ENCODE results near the gene ZNF778. TPM values are rescaled to one million over a fixed set of nuclear protein-coding genes. Genes with fewer than 3 reads are reported as not detected.
A peak's percentile ranks its signal among the peaks of the same experiment; 100 is the strongest.

Gene ZNF778
- total and polyA plus RNA-seq, 2 of the 8 experiments (the other 6 are each of a cell fraction or from before 2014, with no cell fraction given) = 9.5 to 21.9 TPM

- H3K23me2 ChIP-seq (ENCODE audit: low read depth, low read length) = peaks cover 10% of the 10 kb centered on the region; the same call in 1 of the 2 replicates
- no peak for FAIRE-seq
- no peaks in the 10 kb centered on the region for H3K36me3 ChIP-seq (ENCODE audit: control insufficient read depth in 2 of 4, insufficient read depth in 4 of 4, low read length in 3 of 4)
- H2BK15ac ChIP-seq (ENCODE audit: low read length) = no peak overlapping the region
- no peak overlapping the region for H3K56ac ChIP-seq (replicated peaks; ENCODE audit: insufficient read length, low read depth, low read length)
- H3K79me1 ChIP-seq (ENCODE audit: low read depth, low read length) = no peaks in the 10 kb centered on the region
- no peak overlapping the region for H3K27ac ChIP-seq (ENCODE audit: low read depth, low read length)
- no peak overlapping the region for H2BK12ac ChIP-seq (ENCODE audit: low read depth, low read length)
- peak overlapping the region; percentile 69 to 80 for H3K4me2 ChIP-seq (ENCODE audit: insufficient read depth in 1 of 2, low read depth in 2 of 2, low read length in 2 of 2)
- CTCF ChIA-PET (ENCODE audit: partially characterized antibody) = interaction anchor here (1.1 kb wide), 1 partner anchor 38 kb away, joined by 4 read pairs; no protein-coding TSS in a partner anchor
- no peak overlapping the region for H2BK5ac ChIP-seq (ENCODE audit: low read depth, low read length)
- H4K91ac ChIP-seq (replicated peaks; ENCODE audit: insufficient read length, low read length) = no peak overlapping the region
- H3K4ac ChIP-seq (replicated peaks; ENCODE audit: insufficient read length, low read depth, low read length) = no peak overlapping the region
- peak in 1 of 2 experiments; percentile 56 for DNase-seq (ENCODE audit: low read depth in 1 of 2, low spot score in 2 of 2)
- H4K8ac ChIP-seq (ENCODE audit: extremely low read depth, insufficient read depth, low read length) = no peak overlapping the region
- H3K4me1 ChIP-seq (replicated peaks in 1 of 4; ENCODE audit: control insufficient read depth in 3 of 4, insufficient read depth in 4 of 4, low read length in 3 of 4) = peaks cover 0 to 12% (median 8%) of the 10 kb centered on the region in 4 experiments; a peak in 5 of 7 replicates
- H3K9me3 ChIP-seq (ENCODE audit: insufficient read depth in 2 of 2, low read depth in 1 of 2, low read length in 1 of 2) = no peaks in the 10 kb centered on the region
- H2BK120ac ChIP-seq (replicated peaks; ENCODE audit: low read depth, low read length) = no peak overlapping the region
- peak; percentile 46 for TF ChIP-seq RNF2 (IDR thresholded peaks at IDR 0.05; ENCODE audit: borderline replicate concordance, low read depth, low read length, missing control alignments, poor library complexity, severe bottlenecking)
- TF ChIP-seq, protein P1, sequence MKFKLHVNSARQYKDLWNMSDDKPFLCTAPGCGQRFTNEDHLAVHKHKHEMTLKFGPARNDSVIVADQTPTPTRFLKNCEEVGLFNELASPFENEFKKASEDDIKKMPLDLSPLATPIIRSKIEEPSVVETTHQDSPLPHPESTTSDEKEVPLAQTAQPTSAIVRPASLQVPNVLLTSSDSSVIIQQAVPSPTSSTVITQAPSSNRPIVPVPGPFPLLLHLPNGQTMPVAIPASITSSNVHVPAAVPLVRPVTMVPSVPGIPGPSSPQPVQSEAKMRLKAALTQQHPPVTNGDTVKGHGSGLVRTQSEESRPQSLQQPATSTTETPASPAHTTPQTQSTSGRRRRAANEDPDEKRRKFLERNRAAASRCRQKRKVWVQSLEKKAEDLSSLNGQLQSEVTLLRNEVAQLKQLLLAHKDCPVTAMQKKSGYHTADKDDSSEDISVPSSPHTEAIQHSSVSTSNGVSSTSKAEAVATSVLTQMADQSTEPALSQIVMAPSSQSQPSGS (IDR thresholded peaks at IDR 0.05; ENCODE audit: low read length) = no peak
- peak; percentile 12 for TF ChIP-seq KDM4A (IDR thresholded peaks at IDR 0.05; ENCODE audit: low read depth, low read length, severe bottlenecking)
- peak; percentile 26; the same call in 1 of the 2 replicates for TF ChIP-seq KDM1A (IDR thresholded peaks at IDR 0.05; ENCODE audit: borderline replicate concordance, low read length)
- no peaks in the 10 kb centered on the region for H3K79me2 ChIP-seq (ENCODE audit: control insufficient read depth in 1 of 2, insufficient read depth in 2 of 2, low read length in 2 of 2)
- POLR2A ChIA-PET (ENCODE audit: partially characterized antibody) = interaction anchor here (0.6 to 1.2 kb wide), 2 partner anchors 15 to 392 kb away, joined by 3 to 4 read pairs; partner anchors contain the start of gene ZNF778
- 54% methylated on average over 44 of the region's 49 CpGs; no CpG with 5 or more reads in 1 of the 2 experiments for WGBS, 2 experiments (ENCODE audit: extremely low coverage in 1 of 2, insufficient coverage in 1 of 2, insufficient read length in 1 of 2, insufficient replicate concordance in 2 of 2, low coverage in 1 of 2, low lambda C conversion rate in 2 of 2, missing lambda C conversion rate in 1 of 2)
- no peak overlapping the region for H3K23ac ChIP-seq (ENCODE audit: insufficient read length)
- peak overlapping the region; percentile 34 to 54 (median 36); a peak in 7 of 8 replicates for H3K4me3 ChIP-seq (ENCODE audit: extremely low read depth in 1 of 4, insufficient read depth in 2 of 4, low read depth in 3 of 4, low read length in 4 of 4)
- peaks cover 11 to 40% (median 30%) of the 10 kb centered on the region in 4 experiments for H3K27me3 ChIP-seq (replicated peaks in 1 of 4; ENCODE audit: control insufficient read depth in 3 of 4, extremely low read depth in 1 of 4, insufficient read depth in 3 of 4, low read length in 3 of 4)
- H2BK20ac ChIP-seq (ENCODE audit: low read length) = no peak overlapping the region
- no peak overlapping the region for H3K18ac ChIP-seq (ENCODE audit: extremely low read depth, low read length)
- no peak overlapping the region for H3K14ac ChIP-seq (ENCODE audit: insufficient read length)
- no peak overlapping the region for H2AFZ ChIP-seq (ENCODE audit: low read length)
- H3K9ac ChIP-seq (replicated peaks in 1 of 4; ENCODE audit: extremely low read depth in 1 of 4, low read depth in 3 of 4, low read length in 3 of 4) = no peak overlapping the region
- no peak overlapping the region for H2AK5ac ChIP-seq (ENCODE audit: low read depth, low read length)
- no peak overlapping the region for H4K5ac ChIP-seq (ENCODE audit: insufficient read length, low read depth, low read length)
- peaks cover 0 to 4% of the 10 kb centered on the region in 2 experiments for H4K20me1 ChIP-seq (replicated peaks in 1 of 2; ENCODE audit: control insufficient read depth in 1 of 2, insufficient read depth in 2 of 2, low read length in 2 of 2)
Observed at GRCh38 chr16:89202422-89203215, 14.9 kb upstream of the ZNF778 start.
